ENCODE results near the gene ZDHHC6. TPM values are rescaled to one million over a fixed set of nuclear protein-coding genes. Genes with fewer than 3 reads are reported as not detected.

ZDHHC6 gene, protein sequence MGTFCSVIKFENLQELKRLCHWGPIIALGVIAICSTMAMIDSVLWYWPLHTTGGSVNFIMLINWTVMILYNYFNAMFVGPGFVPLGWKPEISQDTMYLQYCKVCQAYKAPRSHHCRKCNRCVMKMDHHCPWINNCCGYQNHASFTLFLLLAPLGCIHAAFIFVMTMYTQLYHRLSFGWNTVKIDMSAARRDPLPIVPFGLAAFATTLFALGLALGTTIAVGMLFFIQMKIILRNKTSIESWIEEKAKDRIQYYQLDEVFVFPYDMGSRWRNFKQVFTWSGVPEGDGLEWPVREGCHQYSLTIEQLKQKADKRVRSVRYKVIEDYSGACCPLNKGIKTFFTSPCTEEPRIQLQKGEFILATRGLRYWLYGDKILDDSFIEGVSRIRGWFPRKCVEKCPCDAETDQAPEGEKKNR
- total RNA-seq, result 10 to 100 TPM; 11.0 to 19.3 (median 15.2) TPM
- polyA plus RNA-seq, result 10 to 100 TPM; 19.4 to 34.5 TPM
- long read RNA-seq, donor 1, transcript ZDHHC6-202 (11 exons, 2,170 nt), result major isoform, 17 of 26 reads
- long read RNA-seq, donor 1, partial matches to known transcripts, result 1 of 26 reads
- long read RNA-seq, donor 1, other reads (novel, unspliced or antisense), result 7 of 26 reads
- long read RNA-seq, donor 2, transcript ZDHHC6-202 (11 exons, 2,170 nt), result major isoform, 8 of 12 reads
- long read RNA-seq, donor 2, partial matches to known transcripts, result 0 of 12 reads
- long read RNA-seq, donor 2, other reads (novel, unspliced or antisense), result 3 of 12 reads
- long read RNA-seq, donor 3, transcript ZDHHC6-202 (11 exons, 2,170 nt), result major isoform, 41 of 64 reads
- long read RNA-seq, donor 3, partial matches to known transcripts, result 5 of 64 reads
- long read RNA-seq, donor 3, other reads (novel, unspliced or antisense), result 16 of 64 reads

- peak; percentile 96 to 100 (median 98) for ATAC-seq
- TF ChIP-seq CTCF (IDR thresholded peaks at IDR 0.05), result peak in 3 of 9 donors; percentile 43 to 49 (median 43)
- Histone ChIP-seq H3K36me3 (peaks cover 0 to 46% (median 12%) of the 10 kb centered on the region in 9 donors), H3K27me3 (no peaks in the 10 kb centered on the region), H3K4me1 (peaks cover 5 to 38% (median 27%) of the 10 kb centered on the region in 9 donors), H3K27ac (peak within 1 kb of the TSS; percentile 85 to 95 (median 90)), H3K9me3 (no peaks in the 10 kb centered on the region), H3K4me3 (peak within 1 kb of the TSS; percentile 60 to 98 (median 78))
- 0 to 1% methylated on average over 59 of the region's 59 CpGs for WGBS, 2 donors
- intact Hi-C loops (cut with DNase I), result loop anchor here in 2 of 10 donors (5.0 kb wide), 2 partner anchors 80 to 265 kb away; partner anchors contain the start of gene GPAM (in 1 of the 2)
- peak; percentile 85 for DNase-seq
Measured at GRCh38 chr10:112446855-112447619, at the start of gene ZDHHC6, which contains the start of gene VTI1A. TSS of gene ZDHHC6 (minus strand) at chr10:112446914. CDS start at chr10:112445436, 1,478 bp downstream. TSS of gene VTI1A (plus strand) at chr10:112447215. CDS start at chr10:112447374, 159 bp downstream.

- no peak for TF ChIP-seq CTCF (IDR thresholded peaks at IDR 0.05)
- DNase-seq (no peak), ATAC-seq (no peak)
- H3K36me3 ChIP-seq, result no peaks in the 10 kb centered on the region
- peaks cover 0 to 18% (median 10%) of the 10 kb centered on the region in 9 donors for H3K4me1 ChIP-seq
- no peaks in the 10 kb centered on the region for H3K9me3 ChIP-seq
- no peak overlapping the region for H3K27ac ChIP-seq
- intact Hi-C loops (cut with DNase I), result no loop called here
- H3K4me3 ChIP-seq, result no peak overlapping the region
- H3K27me3 ChIP-seq, result no peaks in the 10 kb centered on the region
- WGBS, 2 donors, result 98 to 99% methylated on average over 6 of the region's 6 CpGs
Measured at GRCh38 chr10:112492736-112493135, 46.0 kb upstream of the ZDHHC6 start.

- Histone ChIP-seq H3K4me3 (no peak overlapping the region), H3K4me1 (peaks cover 0 to 18% (median 10%) of the 10 kb centered on the region in 9 donors), H3K36me3 (no peaks in the 10 kb centered on the region), H3K27ac (no peak overlapping the region), H3K27me3 (no peaks in the 10 kb centered on the region), H3K9me3 (no peaks in the 10 kb centered on the region)
- DNase-seq (no peak), ATAC-seq (no peak)
- no peak for TF ChIP-seq CTCF (IDR thresholded peaks at IDR 0.05)
- intact Hi-C loops (cut with DNase I), result no loop called here
Measured at GRCh38 chr10:112491144-112491543, 44.4 kb upstream of the ZDHHC6 start.
